ENCODE data around the gene PHC2. TPM values are rescaled to one million over a fixed set of nuclear protein-coding genes. Genes with fewer than 3 reads are reported as not detected.

PHC2 gene
- total and polyA plus RNA-seq, 2 donors from 2014 or later, result 118 to 149 TPM

DNA sequence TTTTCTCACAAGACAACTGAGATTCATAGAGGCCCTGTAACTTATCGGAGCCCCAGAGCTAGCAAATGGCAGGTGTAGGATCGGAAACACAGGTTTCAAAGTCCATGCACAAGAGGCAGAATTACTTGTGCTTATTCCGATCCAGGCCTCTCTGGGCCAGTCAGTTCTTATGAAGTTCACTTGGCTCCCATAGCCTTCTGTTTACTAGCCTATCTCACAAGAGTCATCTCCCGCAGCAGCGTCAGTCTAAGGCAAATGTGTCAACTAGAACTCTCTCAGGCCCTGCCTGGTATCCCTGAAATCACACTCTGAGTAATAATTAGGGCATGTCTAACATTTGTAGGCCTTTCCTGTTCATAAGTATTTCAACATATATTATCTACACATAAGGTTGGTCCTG, 43.3 kb downstream of the PHC2 start:
- FAIRE-seq, result no peak
- intact Hi-C loops (cut with DNase I), result no loop called here

GRCh38 chr1:33385251-33385650, 45.6 kb downstream of the PHC2 start:
- no peaks in the 10 kb centered on the region for H3K36me3 ChIP-seq (ENCODE audit: control insufficient read depth in 2 of 3, insufficient read depth in 3 of 3, low read length in 3 of 3)
- no peaks in the 10 kb centered on the region for H3K27me3 ChIP-seq (ENCODE audit: control insufficient read depth, insufficient read depth, low read length)
- no peak overlapping the region for H3K4me3 ChIP-seq (ENCODE audit: low read length in 3 of 3)
- no peaks in the 10 kb centered on the region for H3K9me3 ChIP-seq (ENCODE audit: control insufficient read depth in 2 of 3, insufficient read depth in 1 of 3, low read length in 3 of 3)
- H3K27ac ChIP-seq (ENCODE audit: low read depth in 2 of 2, low read length in 2 of 2), result no peak overlapping the region
- intact Hi-C loops (cut with DNase I), result no loop called here
- no peak overlapping the region for H3K9ac ChIP-seq (ENCODE audit: low read length in 3 of 3)
- peaks cover 7 to 13% (median 10%) of the 10 kb centered on the region in 3 donors for H3K4me1 ChIP-seq (ENCODE audit: control insufficient read depth in 2 of 3, insufficient read depth in 2 of 3, low read depth in 1 of 3, low read length in 3 of 3)
- FAIRE-seq (no peak), DNase-seq (no peak)
- TF ChIP-seq CTCF (IDR thresholded peaks at IDR 0.05; ENCODE audit: borderline replicate concordance, extremely low read depth, insufficient read depth), result no peak

More for the DNA sequence above, 43.3 kb downstream of the PHC2 start:
- no peak overlapping the region for H3K27ac ChIP-seq (ENCODE audit: low read depth in 2 of 2, low read length in 2 of 2)
- H3K27me3 ChIP-seq (ENCODE audit: control insufficient read depth, insufficient read depth, low read length), result no peaks in the 10 kb centered on the region
- H3K4me1 ChIP-seq (ENCODE audit: control insufficient read depth in 2 of 3, insufficient read depth in 2 of 3, low read depth in 1 of 3, low read length in 3 of 3), result peaks cover 7 to 13% (median 10%) of the 10 kb centered on the region in 3 donors
- DNase-seq, result no peak
- TF ChIP-seq CTCF (IDR thresholded peaks at IDR 0.05; ENCODE audit: borderline replicate concordance, extremely low read depth, insufficient read depth), result no peak
- no peaks in the 10 kb centered on the region for H3K36me3 ChIP-seq (ENCODE audit: control insufficient read depth in 2 of 3, insufficient read depth in 3 of 3, low read length in 3 of 3)
- no peak overlapping the region for H3K9ac ChIP-seq (ENCODE audit: low read length in 3 of 3)
- H3K9me3 ChIP-seq (ENCODE audit: control insufficient read depth in 2 of 3, insufficient read depth in 1 of 3, low read length in 3 of 3), result no peaks in the 10 kb centered on the region
- H3K4me3 ChIP-seq (ENCODE audit: low read length in 3 of 3), result no peak overlapping the region

DNA sequence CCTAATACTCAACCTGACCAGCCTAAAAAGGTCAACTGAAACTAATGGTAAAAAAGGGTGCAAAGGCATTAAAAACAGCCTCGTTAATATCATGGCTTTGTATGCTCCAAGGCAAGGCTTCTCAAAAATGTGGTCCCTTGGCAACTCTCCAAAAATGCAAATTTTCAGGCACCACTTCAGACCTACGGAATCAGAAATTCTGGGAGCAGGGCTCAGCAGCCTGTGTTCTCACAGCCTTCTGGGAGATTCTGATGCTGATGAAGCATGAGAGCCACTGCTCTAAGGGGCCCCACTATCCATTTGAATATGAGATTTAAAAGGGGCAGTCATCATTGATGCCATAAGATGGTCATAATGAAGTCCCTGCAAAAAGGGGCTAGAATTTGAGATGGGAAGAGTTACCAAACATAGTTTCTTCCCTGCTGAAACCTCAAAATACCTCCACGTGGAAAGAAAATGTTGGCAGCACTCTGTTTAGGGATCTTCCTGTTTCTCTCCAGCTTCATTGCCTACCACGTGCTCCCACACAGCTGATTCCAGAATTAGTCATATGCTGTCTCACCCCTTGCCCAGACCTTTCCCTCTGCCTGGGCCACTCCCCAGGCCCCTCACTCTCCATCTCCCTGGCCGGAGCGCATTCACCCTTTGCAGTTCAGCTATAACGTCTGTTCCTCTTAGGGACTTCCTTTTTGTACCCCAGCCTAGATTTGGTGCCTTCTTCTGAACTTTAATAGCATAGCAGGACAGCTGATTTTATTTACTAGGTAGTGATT, 46.7 kb downstream of the PHC2 start:
- H3K9me3 ChIP-seq (ENCODE audit: control insufficient read depth in 2 of 3, insufficient read depth in 1 of 3, low read length in 3 of 3), result no peaks in the 10 kb centered on the region
- DNase-seq, result peak in 3 of 5 donors; percentile 31 to 75 (median 74)
- intact Hi-C loops (cut with DNase I), result no loop called here
- H3K27me3 ChIP-seq (ENCODE audit: control insufficient read depth, insufficient read depth, low read length), result no peaks in the 10 kb centered on the region
- FAIRE-seq, result no peak
- H3K36me3 ChIP-seq (ENCODE audit: control insufficient read depth in 2 of 3, insufficient read depth in 3 of 3, low read length in 3 of 3), result no peaks in the 10 kb centered on the region
- no peak overlapping the region for H3K4me3 ChIP-seq (ENCODE audit: low read length in 3 of 3)
- H3K27ac ChIP-seq (ENCODE audit: low read depth in 2 of 2, low read length in 2 of 2), result no peak overlapping the region
- no peak for TF ChIP-seq CTCF (IDR thresholded peaks at IDR 0.05; ENCODE audit: borderline replicate concordance, extremely low read depth, insufficient read depth)
- peaks cover 7 to 13% (median 13%) of the 10 kb centered on the region in 3 donors for H3K4me1 ChIP-seq (ENCODE audit: control insufficient read depth in 2 of 3, insufficient read depth in 2 of 3, low read depth in 1 of 3, low read length in 3 of 3)
- H3K9ac ChIP-seq (ENCODE audit: low read length in 3 of 3), result no peak overlapping the region

Data from kidney (tissue), 14 donors.